Gastrocnemius medialis (tissue), 4 donors: ENCODE results near the gene HOXC11. TPM values are rescaled to one million over a fixed set of nuclear protein-coding genes. Genes with fewer than 3 reads are reported as not detected.

Experiments used
- ATAC-seq, 2 donors: fragments of 150-250 bp; one replicate each; pipeline ENCODE4 v1.9.1; 2016
- DNase-seq, 2 donors: peaks; one replicate each; pipeline ENCODE4 v3.0.0-alpha.2; 2019
- H3K27ac ChIP-seq, 4 donors: fragments of 200-600 bp; sonication (generic); 1 replicate in 1 of 4; 2 replicates in 3 of 4; pipeline ENCODE4 v1.5.1; 2016 to 2018; ENCODE audit warnings: mild to moderate bottlenecking in 2 of 4, moderate library complexity in 1 of 4
- H3K27me3 ChIP-seq, 3 donors: fragments of 200-600 bp; sonication (generic) in 2 of 3; 1 replicate in 1 of 3; 2 replicates in 2 of 3; pipeline versions ENCODE4 v1.5.1 to v1.6.0; 2016 to 2019; ENCODE audit warnings: mild to moderate bottlenecking in 1 of 3, moderate library complexity in 1 of 3
- H3K36me3 ChIP-seq, 2 donors: fragments of 200-600 bp; sonication (generic) in 1 of 2; one replicate each; pipeline ENCODE4 v1.5.1; 2017 to 2018
- H3K4me1 ChIP-seq, 2 donors: fragments of 200-600 bp; sonication (generic) in 1 of 2; one replicate each; pipeline ENCODE4 v1.5.1; 2016 to 2017; ENCODE audit warnings: mild to moderate bottlenecking in 2 of 2
- H3K4me3 ChIP-seq, 4 donors: fragments of 200-600 bp; sonication (generic) in 3 of 4; 1 replicate in 1 of 4; 2 replicates in 3 of 4; pipeline ENCODE4 v1.5.1; 2016 to 2019; ENCODE audit warnings: mild to moderate bottlenecking in 2 of 4
- H3K9me3 ChIP-seq, 3 donors: fragments of 200-600 bp; sonication (generic) in 2 of 3; 1 replicate in 1 of 3; 2 replicates in 2 of 3; pipeline ENCODE4 v1.5.1; 2016 to 2019
- POLR2A ChIP-seq, 2 donors: fragments of 450-650 bp; IDR thresholded peaks; one replicate each; pipeline ENCODE4 v1.6.1; 2017; ENCODE audit warnings: antibody characterized with exemption in 2 of 2, mild to moderate bottlenecking in 2 of 2, moderate library complexity in 2 of 2
- in situ Hi-C, 4 donors: fragments of 200-750 bp; cut with MboI; loops; one replicate each; pipeline versions ENCODE4 v1.15.0 to v1.8.0; 2017; ENCODE audit warnings: low sequenced_read_pairs in 4 of 4
- intact Hi-C: fragments of 100-400 bp; cut with DNase I; formaldehyde crosslinking; loops from one replicate; pipeline ENCODE4 v1.15.1; 2023; ENCODE audit warnings: low total_unique reads
- total RNA-seq, 4 donors: library from RNA; depleted of rRNA; stranded (reverse); fragments of >200 nt; gene quantifications; one replicate each; pipeline versions ENCODE4 v1.1.0 to v1.2.3, GENCODE V29; 2016
- TF ChIP-seq, protein P1 (sequence below), 5 experiments: fragments of 450-650 bp in 3 of 5; fragments of 200-600 bp in 2 of 5; sonication (generic) in 2 of 5; IDR thresholded peaks in 4 of 5; conservative IDR thresholded peaks in 1 of 5; 1 replicate in 4 of 5; 2 replicates in 1 of 5; pipeline ENCODE4 v1.5.1; 2016 to 2019; ENCODE audit warnings: antibody characterized with exemption in 5 of 5, mild to moderate bottlenecking in 3 of 5, moderate library complexity in 3 of 5

HOXC11 gene
- total RNA-seq, 4 donors from 2014 or later, result 0.24 to 1.1 (median 0.44) TPM

DNA sequence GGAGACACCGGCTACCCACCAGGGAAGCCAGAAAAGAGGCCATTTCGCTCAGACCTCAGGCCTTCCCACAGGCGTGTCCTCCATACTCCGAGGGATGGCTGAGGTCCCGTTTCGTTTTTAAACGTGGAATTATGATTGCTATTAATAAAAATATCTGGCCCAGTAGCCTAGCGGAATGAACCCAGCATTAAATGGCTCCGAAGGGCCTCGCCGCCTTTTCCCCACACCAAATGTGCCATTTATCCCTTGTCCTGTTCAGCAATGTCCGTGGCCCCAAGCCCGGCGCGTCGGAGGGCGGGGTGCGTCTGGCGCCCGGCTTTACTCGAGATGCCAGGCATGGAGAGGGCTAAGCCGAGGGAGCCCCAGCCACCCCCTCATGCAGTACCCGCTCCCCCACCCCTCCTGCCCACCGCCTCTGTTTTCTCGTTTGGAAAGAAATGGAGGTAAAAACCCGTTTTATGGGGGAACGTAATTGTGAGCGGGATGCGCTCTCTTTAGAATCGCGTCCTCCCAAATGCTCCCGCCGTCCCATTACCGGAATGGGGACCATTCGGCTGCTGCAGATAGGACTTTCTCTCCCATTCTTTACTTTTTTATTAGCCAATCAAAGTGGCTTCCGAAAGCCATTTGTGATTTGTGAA lies 41.6 kb downstream of the HOXC11 start:
- no peaks in the 10 kb centered on the region for H3K36me3 ChIP-seq
- ATAC-seq, result no peak
- TF ChIP-seq, protein P1, sequence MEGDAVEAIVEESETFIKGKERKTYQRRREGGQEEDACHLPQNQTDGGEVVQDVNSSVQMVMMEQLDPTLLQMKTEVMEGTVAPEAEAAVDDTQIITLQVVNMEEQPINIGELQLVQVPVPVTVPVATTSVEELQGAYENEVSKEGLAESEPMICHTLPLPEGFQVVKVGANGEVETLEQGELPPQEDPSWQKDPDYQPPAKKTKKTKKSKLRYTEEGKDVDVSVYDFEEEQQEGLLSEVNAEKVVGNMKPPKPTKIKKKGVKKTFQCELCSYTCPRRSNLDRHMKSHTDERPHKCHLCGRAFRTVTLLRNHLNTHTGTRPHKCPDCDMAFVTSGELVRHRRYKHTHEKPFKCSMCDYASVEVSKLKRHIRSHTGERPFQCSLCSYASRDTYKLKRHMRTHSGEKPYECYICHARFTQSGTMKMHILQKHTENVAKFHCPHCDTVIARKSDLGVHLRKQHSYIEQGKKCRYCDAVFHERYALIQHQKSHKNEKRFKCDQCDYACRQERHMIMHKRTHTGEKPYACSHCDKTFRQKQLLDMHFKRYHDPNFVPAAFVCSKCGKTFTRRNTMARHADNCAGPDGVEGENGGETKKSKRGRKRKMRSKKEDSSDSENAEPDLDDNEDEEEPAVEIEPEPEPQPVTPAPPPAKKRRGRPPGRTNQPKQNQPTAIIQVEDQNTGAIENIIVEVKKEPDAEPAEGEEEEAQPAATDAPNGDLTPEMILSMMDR (IDR thresholded peaks at IDR 0.05 in 4 of 5, conservative IDR thresholded peaks at IDR 0.05 in 1 of 5), result no peak
- no peak for TF ChIP-seq POLR2A (IDR thresholded peaks at IDR 0.05)
- peak overlapping the region; percentile 94 to 100 (median 98) for H3K27ac ChIP-seq
- no peaks in the 10 kb centered on the region for H3K9me3 ChIP-seq
- in situ Hi-C loops (loop anchor here in 2 of 4 donors (10.0 to 25.0 kb wide), 2 partner anchors 190 to 348 kb away; partner anchors contain the start of gene GPR84 (in 2 of the 2)), intact Hi-C loops (loop anchor here (5.0 kb wide), 2 partner anchors 268 to 517 kb away; partner anchors contain the start of genes CBX5, HNRNPA1 and MAP3K12)
- H3K4me1 ChIP-seq, result peaks cover 34 to 52% of the 10 kb centered on the region in 2 donors
- no peaks in the 10 kb centered on the region for H3K27me3 ChIP-seq
- no peak for DNase-seq
- H3K4me3 ChIP-seq, result peak overlapping the region; percentile 52 to 65 (median 56)

DNA sequence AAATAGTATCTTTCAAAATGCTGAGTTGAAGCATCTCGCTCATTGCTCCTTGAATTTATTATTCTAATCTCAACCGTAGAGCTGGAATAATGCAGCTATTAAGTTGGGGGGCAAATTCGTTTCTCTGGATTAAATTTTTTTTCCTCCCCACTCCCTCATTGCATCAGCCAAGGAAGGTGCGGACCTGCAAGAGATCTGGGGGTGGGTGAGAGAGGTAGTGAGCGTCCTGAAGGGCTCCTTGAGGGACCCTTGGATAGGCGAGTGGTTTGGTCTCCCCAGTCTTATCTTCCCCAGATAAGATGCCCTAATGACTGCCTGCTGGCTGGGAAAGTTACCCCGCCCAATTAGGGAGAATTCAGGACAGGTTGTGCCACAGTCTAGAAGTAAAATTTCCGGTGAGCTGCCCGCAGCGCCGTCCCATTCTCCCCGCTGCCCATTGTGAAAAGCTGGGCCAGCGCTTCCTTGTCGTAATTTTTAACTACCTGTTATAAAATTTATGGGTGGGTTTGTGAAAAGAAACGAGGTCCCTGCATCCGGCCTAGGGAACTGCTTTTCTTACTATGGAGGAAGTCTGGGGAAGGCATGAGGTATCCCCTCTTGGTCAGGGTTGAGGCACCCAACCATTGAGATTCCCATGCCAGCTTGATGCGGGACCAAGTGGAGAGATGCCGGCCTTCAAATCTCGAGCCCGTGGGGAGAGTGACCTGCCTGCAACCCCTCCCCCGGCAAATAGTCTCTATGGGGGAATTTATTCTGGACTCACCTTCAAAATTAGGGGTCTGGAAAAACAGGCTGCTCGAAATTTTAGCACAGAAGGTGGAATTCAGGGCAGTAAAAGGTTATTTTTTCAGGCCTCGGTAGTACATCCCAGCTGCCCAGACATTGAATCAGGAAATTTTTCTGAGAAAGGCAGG lies 42.3 kb downstream of the HOXC11 start:
- Histone ChIP-seq H3K4me1 (peaks cover 42 to 52% of the 10 kb centered on the region in 2 donors), H3K27ac (peak overlapping the region; percentile 94 to 100 (median 98)), H3K27me3 (no peaks in the 10 kb centered on the region), H3K4me3 (peak overlapping the region; percentile 52 to 65 (median 56)), H3K36me3 (no peaks in the 10 kb centered on the region), H3K9me3 (no peaks in the 10 kb centered on the region)
- intact Hi-C loops, result loop anchor here (5.0 kb wide), 1 partner anchor 267 kb away; the partner anchor contains the start of genes CBX5 and HNRNPA1
- DNase-seq, result no peak
- in situ Hi-C loops, result loop anchor here in 2 of 4 donors (10.0 to 25.0 kb wide), 2 partner anchors 190 to 347 kb away; partner anchors contain the start of gene GPR84 (in 2 of the 2)
- ATAC-seq, result no peak
- no peak for TF ChIP-seq POLR2A (IDR thresholded peaks at IDR 0.05)
- TF ChIP-seq, protein P1 (IDR thresholded peaks at IDR 0.05 in 4 of 5, conservative IDR thresholded peaks at IDR 0.05 in 1 of 5), result no peak

DNA sequence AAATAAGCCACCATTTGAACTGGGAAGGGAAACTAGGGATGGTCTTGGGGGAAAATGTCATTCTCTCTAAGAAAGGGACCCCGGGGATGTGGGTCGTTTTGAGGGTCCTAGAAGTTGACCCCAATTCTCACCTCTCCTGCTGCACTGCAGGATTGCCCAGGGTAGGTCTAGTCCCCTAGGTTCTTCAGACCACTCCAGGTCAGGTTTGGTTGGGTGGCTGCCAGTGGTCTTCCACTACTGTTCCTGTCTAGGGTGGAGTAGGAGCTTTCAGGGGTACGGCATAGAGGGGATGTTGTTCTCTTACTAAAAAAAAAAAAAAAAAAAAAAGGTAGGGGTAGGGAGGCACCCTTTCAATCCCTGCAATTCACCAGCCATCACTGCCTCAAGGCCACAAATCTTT lies 43.1 kb downstream of the HOXC11 start:
- no peak for TF ChIP-seq POLR2A (IDR thresholded peaks at IDR 0.05)
- TF ChIP-seq, protein P1 (IDR thresholded peaks at IDR 0.05 in 4 of 5, conservative IDR thresholded peaks at IDR 0.05 in 1 of 5), result no peak
- Histone ChIP-seq H3K36me3 (no peaks in the 10 kb centered on the region), H3K4me3 (peak overlapping the region in 3 of 4 donors; percentile 62 to 68 (median 67)), H3K4me1 (peaks cover 50 to 58% of the 10 kb centered on the region in 2 donors), H3K27me3 (no peaks in the 10 kb centered on the region), H3K27ac (peak overlapping the region; percentile 94 to 100 (median 98)), H3K9me3 (no peaks in the 10 kb centered on the region)
- in situ Hi-C loops, result loop anchor here in 2 of 4 donors (10.0 to 25.0 kb wide), 2 partner anchors 189 to 346 kb away; partner anchors contain the start of gene GPR84 (in 2 of the 2)
- intact Hi-C loops, result loop anchor here (5.0 kb wide), 1 partner anchor 266 kb away; the partner anchor contains the start of genes CBX5 and HNRNPA1
- ATAC-seq (no peak), DNase-seq (no peak)

DNA sequence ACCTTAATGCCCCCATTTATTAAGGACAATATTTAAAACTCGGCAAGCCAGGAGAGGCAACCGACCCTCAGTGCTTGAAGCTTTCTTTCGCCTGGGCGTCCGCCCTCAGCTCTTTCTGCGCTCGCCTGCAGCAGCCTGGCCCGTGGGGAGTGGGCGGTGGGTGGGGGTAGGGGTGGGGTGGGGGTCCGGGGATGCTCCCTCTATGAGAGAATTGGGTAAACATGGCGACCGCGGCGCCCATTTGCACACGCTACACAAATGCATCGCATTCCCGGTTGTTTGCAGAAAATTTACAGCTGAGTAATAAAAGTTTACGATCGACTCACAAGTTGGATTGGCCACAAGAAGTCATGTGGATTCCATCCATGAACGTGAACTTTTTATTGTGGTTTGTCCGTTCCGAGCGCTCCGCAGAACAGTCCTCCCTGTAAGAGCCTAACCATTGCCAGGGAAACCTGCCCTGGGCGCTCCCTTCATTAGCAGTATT lies 43.6 kb downstream of the HOXC11 start:
- Histone ChIP-seq H3K9me3 (no peaks in the 10 kb centered on the region), H3K27ac (peak overlapping the region; percentile 94 to 100 (median 98)), H3K4me1 (peaks cover 52 to 61% of the 10 kb centered on the region in 2 donors), H3K36me3 (no peaks in the 10 kb centered on the region), H3K27me3 (no peaks in the 10 kb centered on the region), H3K4me3 (peak overlapping the region; percentile 62 to 70 (median 68))
- intact Hi-C loops, result loop anchor here (5.0 kb wide), 1 partner anchor 266 kb away; the partner anchor contains the start of genes CBX5 and HNRNPA1
- no peak for DNase-seq
- ATAC-seq, result no peak
- TF ChIP-seq, protein P1 (IDR thresholded peaks at IDR 0.05 in 4 of 5, conservative IDR thresholded peaks at IDR 0.05 in 1 of 5), result no peak
- TF ChIP-seq POLR2A (IDR thresholded peaks at IDR 0.05), result peak in 1 of 2 donors; percentile 15
- in situ Hi-C loops, result loop anchor here in 2 of 4 donors (10.0 to 25.0 kb wide), 2 partner anchors 188 to 346 kb away; partner anchors contain the start of gene GPR84 (in 2 of the 2)
